GM23338 (cell line): ENCODE measurements around the gene LAS1L. TPM values are rescaled to one million over a fixed set of nuclear protein-coding genes. Genes with fewer than 3 reads are reported as not detected.

ENCODE experiments used
- ATAC-seq: fragments of 200-7000 bp; cut with Tn5 transposase; 3 replicates; pipeline ENCODE4 v1.9.1; 2020
- DNase-seq: peaks from one replicate; pipeline ENCODE4 v3.0.0-alpha.2; 2015; ENCODE audit warnings: low spot score
- H2AFZ ChIP-seq: fragments of 200-600 bp; sonication (generic); 2 replicates; pipeline ENCODE4 v1.8.0; 2016; ENCODE audit warnings: antibody characterized with exemption, mild to moderate bottlenecking, moderate library complexity
- H3F3A ChIP-seq: fragments of 200-600 bp; sonication (generic); replicated peaks from 2 replicates; pipeline ENCODE4 v1.8.0; 2017; ENCODE audit warnings: antibody characterized with exemption, mixed run types, low read depth
- H3K27ac ChIP-seq: fragments of 200-600 bp; sonication (generic); 2 replicates; pipeline ENCODE4 v1.6.1; 2016; ENCODE audit warnings: low read depth
- H3K27me3 ChIP-seq: fragments of 200-600 bp; sonication (generic); 2 replicates; pipeline ENCODE4 v1.8.0; 2016; ENCODE audit warnings: mild to moderate bottlenecking, mixed run types, moderate library complexity; ENCODE audit not compliant: insufficient read depth
- H3K36me3 ChIP-seq: fragments of 200-600 bp; sonication (generic); 2 replicates; pipeline ENCODE4 v1.8.0; 2016; ENCODE audit warnings: mild to moderate bottlenecking; ENCODE audit not compliant: insufficient read depth
- H3K4me1 ChIP-seq: fragments of 200-600 bp; sonication (generic); 2 replicates; pipeline ENCODE4 v1.8.0; 2016; ENCODE audit warnings: mild to moderate bottlenecking, moderate library complexity; ENCODE audit not compliant: insufficient read depth
- H3K4me2 ChIP-seq: fragments of 200-600 bp; sonication (generic); 2 replicates; pipeline ENCODE4 v1.7.1; 2017; ENCODE audit warnings: mixed run types
- H3K4me3 ChIP-seq: fragments of 200-600 bp; sonication (generic); 2 replicates; pipeline ENCODE4 v1.6.1; 2016; ENCODE audit warnings: mixed run types
- H3K79me2 ChIP-seq: fragments of 200-600 bp; sonication (generic); replicated peaks from 2 replicates; pipeline ENCODE4 v1.8.0; 2017; ENCODE audit warnings: mild to moderate bottlenecking; ENCODE audit not compliant: insufficient read depth
- H3K9me2 ChIP-seq: fragments of 200-600 bp; sonication (generic); 2 replicates; pipeline ENCODE4 v1.8.0; 2017; ENCODE audit not compliant: insufficient read depth
- H4K20me1 ChIP-seq: fragments of 200-600 bp; sonication (generic); replicated peaks from 2 replicates; pipeline ENCODE4 v1.8.0; 2017; ENCODE audit warnings: mild to moderate bottlenecking; ENCODE audit not compliant: insufficient read depth
- H3K27ac Mint-ChIP-seq: 2 replicates; pipeline ENCODE4 v1.8.0; 2020; ENCODE audit warnings: inconsistent platforms, mild to moderate bottlenecking, moderate library complexity, mixed read lengths
- H3K27me3 Mint-ChIP-seq: 3 replicates; pipeline ENCODE4 v1.8.0; 2022; ENCODE audit warnings: low read depth, mild to moderate bottlenecking, moderate library complexity, mixed read lengths, inconsistent platforms; ENCODE audit not compliant: insufficient read depth, poor library complexity
- H3K36me3 Mint-ChIP-seq: 3 replicates; pipeline ENCODE4 v1.8.0; 2021; ENCODE audit warnings: low read depth, mild to moderate bottlenecking, inconsistent platforms, moderate library complexity, mixed read lengths
- H3K4me1 Mint-ChIP-seq: 3 replicates; pipeline ENCODE4 v1.8.0; 2020; ENCODE audit warnings: mild to moderate bottlenecking, inconsistent platforms, mixed read lengths
- H3K4me3 Mint-ChIP-seq: 3 replicates; pipeline ENCODE4 v1.8.0; 2021; ENCODE audit warnings: moderate library complexity, mild to moderate bottlenecking, inconsistent platforms, mixed read lengths
- H3K9me3 Mint-ChIP-seq: 3 replicates; pipeline ENCODE4 v1.8.0; 2020; ENCODE audit warnings: moderate library complexity, mild to moderate bottlenecking, inconsistent platforms, mixed read lengths
- CREB1 ChIP-seq: fragments of 250-450 bp; sonication (Bioruptor Pico); IDR thresholded peaks from 2 replicates; pipeline ENCODE4 v1.5.0; 2020; ENCODE audit warnings: low read depth, mild to moderate bottlenecking, moderate library complexity
- EZH2 ChIP-seq: fragments of 200-600 bp; sonication (generic); IDR thresholded peaks from one replicate; pipeline ENCODE4 v1.8.0; 2017; ENCODE audit warnings: antibody characterized with exemption, mild to moderate bottlenecking, low read depth; ENCODE audit not compliant: unreplicated experiment
- EZH2phosphoT487 ChIP-seq: fragments of 200-600 bp; sonication (generic); IDR thresholded peaks from one replicate; pipeline ENCODE4 v1.8.1; 2018; ENCODE audit warnings: antibody characterized with exemption; ENCODE audit not compliant: unreplicated experiment
- JUNB ChIP-seq: IDR thresholded peaks from one replicate; pipeline ENCODE4 v1.6.1; 2016; ENCODE audit warnings: antibody characterized with exemption; ENCODE audit not compliant: unreplicated experiment
- NANOG ChIP-seq: IDR thresholded peaks from 2 replicates; pipeline ENCODE4 v1.6.1; 2016; ENCODE audit warnings: antibody characterized with exemption, borderline replicate concordance
- POLR2AphosphoS5 ChIP-seq: IDR thresholded peaks from 2 replicates; pipeline ENCODE4 v1.6.1; 2016; ENCODE audit warnings: antibody characterized with exemption, low read depth
- STAT1 ChIP-seq: IDR thresholded peaks from one replicate; pipeline ENCODE4 v1.6.1; 2016; ENCODE audit warnings: antibody characterized with exemption; ENCODE audit not compliant: unreplicated experiment
- ZNF114 ChIP-seq: fragments of 250-450 bp; sonication (Bioruptor Pico); IDR thresholded peaks from 2 replicates; pipeline ENCODE4 v1.5.0; 2020; ENCODE audit warnings: mild to moderate bottlenecking, moderate library complexity
- ZNF331 ChIP-seq: fragments of 250-450 bp; sonication (Bioruptor Pico); IDR thresholded peaks from 2 replicates; pipeline ENCODE4 v1.5.0; 2020; ENCODE audit warnings: low read depth, mild to moderate bottlenecking, moderate library complexity
- polyA plus RNA-seq: library from polyadenylated mRNA; unstranded; fragments of >200 nt; fragmentation: Nextera tagmentation; extraction: Ambion mirVana; gene quantifications from 2 replicates; pipeline ENCODE4 v1.2.1, GENCODE V29; 2016
- total RNA-seq: library from RNA; depleted of rRNA; stranded (reverse); fragments of >200 nt; shearing (Covaris generic); gene quantifications from 2 replicates; pipeline ENCODE4 v1.2.3, GENCODE V29; 2014
- TF ChIP-seq, protein P1 (sequence below): fragments of 250-450 bp; sonication (Bioruptor Pico); IDR thresholded peaks from 2 replicates; pipeline ENCODE4 v1.5.0; 2020; ENCODE audit warnings: mild to moderate bottlenecking, moderate library complexity
- TF ChIP-seq, protein P2 (sequence below), 2 experiments: fragments of 200-600 bp in 1 of 2; sonication (generic) in 1 of 2; conservative IDR thresholded peaks; 2 replicates each; pipeline versions ENCODE4 v1.5.1 to v1.6.1; 2016 to 2017; ENCODE audit warnings: antibody characterized with exemption in 2 of 2, low read depth in 2 of 2, mild to moderate bottlenecking in 2 of 2, moderate library complexity in 1 of 2
- TF ChIP-seq, protein P3 (sequence below): IDR thresholded peaks from 2 replicates; pipeline ENCODE4 v1.6.1; 2016; ENCODE audit warnings: antibody characterized with exemption
- TF ChIP-seq, protein P4 (sequence below): IDR thresholded peaks from one replicate; pipeline ENCODE4 v1.6.1; 2018; ENCODE audit warnings: antibody characterized with exemption; ENCODE audit not compliant: unreplicated experiment

The LAS1L gene
- total and polyA plus RNA-seq, 2 experiments from 2014 or later, result 46.5 to 64.4 TPM

DNA sequence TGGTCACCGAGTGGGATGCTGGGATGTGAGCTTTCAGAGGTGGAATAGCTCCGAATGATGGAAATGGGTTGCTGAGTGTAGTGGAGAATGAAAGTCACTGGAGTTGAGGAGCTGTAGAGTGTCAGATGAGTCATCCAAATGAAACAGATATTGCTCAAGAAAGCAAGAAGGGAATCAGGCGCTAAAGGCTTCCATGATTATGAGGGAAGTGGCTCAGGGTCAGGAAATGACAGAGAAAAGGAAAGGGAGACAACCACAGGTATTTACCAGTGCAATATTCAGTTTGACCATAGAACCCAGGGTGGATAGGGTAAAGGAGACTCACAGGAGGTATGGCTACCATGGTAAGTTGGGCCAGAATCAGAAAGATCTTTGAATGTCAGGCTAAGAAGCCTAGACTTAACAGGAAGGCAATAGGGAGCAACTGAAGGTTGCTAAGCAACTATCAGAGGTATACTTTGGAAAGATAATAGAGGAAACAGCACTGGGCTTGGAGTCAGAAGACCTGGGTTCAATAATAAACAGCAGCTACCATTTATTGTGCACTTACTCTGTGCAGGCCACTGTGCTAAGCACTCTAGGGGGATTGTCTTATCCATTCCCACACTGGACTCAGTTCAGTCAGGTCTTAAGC is 11.7 kb downstream of the LAS1L start:
- Histone ChIP-seq H3K4me1 (no peaks in the 10 kb centered on the region), H3K27me3 (no peaks in the 10 kb centered on the region), H3K9me2 (no peaks in the 10 kb centered on the region), H3K79me2 (no peaks in the 10 kb centered on the region), H3K36me3 (peaks cover 6% of the 10 kb centered on the region; the same call in 1 of the 2 replicates), H2AFZ (no peak overlapping the region), H4K20me1 (no peaks in the 10 kb centered on the region), H3K4me2 (no peak overlapping the region), H3F3A (no peaks in the 10 kb centered on the region), H3K4me3 (no peak overlapping the region), H3K27ac (no peak overlapping the region)
- DNase-seq (no peak), ATAC-seq (no peak)
- H3K9me3 Mint-ChIP-seq, result no peaks in the 10 kb centered on the region
- peaks cover 64% of the 10 kb centered on the region for H3K36me3 Mint-ChIP-seq
- H3K4me3 Mint-ChIP-seq, result no peak overlapping the region
- H3K27me3 Mint-ChIP-seq, result no peaks in the 10 kb centered on the region
- no peak overlapping the region for H3K27ac Mint-ChIP-seq
- no peaks in the 10 kb centered on the region for H3K4me1 Mint-ChIP-seq
- TF ChIP-seq NANOG, result no peak
- TF ChIP-seq, protein P1, sequence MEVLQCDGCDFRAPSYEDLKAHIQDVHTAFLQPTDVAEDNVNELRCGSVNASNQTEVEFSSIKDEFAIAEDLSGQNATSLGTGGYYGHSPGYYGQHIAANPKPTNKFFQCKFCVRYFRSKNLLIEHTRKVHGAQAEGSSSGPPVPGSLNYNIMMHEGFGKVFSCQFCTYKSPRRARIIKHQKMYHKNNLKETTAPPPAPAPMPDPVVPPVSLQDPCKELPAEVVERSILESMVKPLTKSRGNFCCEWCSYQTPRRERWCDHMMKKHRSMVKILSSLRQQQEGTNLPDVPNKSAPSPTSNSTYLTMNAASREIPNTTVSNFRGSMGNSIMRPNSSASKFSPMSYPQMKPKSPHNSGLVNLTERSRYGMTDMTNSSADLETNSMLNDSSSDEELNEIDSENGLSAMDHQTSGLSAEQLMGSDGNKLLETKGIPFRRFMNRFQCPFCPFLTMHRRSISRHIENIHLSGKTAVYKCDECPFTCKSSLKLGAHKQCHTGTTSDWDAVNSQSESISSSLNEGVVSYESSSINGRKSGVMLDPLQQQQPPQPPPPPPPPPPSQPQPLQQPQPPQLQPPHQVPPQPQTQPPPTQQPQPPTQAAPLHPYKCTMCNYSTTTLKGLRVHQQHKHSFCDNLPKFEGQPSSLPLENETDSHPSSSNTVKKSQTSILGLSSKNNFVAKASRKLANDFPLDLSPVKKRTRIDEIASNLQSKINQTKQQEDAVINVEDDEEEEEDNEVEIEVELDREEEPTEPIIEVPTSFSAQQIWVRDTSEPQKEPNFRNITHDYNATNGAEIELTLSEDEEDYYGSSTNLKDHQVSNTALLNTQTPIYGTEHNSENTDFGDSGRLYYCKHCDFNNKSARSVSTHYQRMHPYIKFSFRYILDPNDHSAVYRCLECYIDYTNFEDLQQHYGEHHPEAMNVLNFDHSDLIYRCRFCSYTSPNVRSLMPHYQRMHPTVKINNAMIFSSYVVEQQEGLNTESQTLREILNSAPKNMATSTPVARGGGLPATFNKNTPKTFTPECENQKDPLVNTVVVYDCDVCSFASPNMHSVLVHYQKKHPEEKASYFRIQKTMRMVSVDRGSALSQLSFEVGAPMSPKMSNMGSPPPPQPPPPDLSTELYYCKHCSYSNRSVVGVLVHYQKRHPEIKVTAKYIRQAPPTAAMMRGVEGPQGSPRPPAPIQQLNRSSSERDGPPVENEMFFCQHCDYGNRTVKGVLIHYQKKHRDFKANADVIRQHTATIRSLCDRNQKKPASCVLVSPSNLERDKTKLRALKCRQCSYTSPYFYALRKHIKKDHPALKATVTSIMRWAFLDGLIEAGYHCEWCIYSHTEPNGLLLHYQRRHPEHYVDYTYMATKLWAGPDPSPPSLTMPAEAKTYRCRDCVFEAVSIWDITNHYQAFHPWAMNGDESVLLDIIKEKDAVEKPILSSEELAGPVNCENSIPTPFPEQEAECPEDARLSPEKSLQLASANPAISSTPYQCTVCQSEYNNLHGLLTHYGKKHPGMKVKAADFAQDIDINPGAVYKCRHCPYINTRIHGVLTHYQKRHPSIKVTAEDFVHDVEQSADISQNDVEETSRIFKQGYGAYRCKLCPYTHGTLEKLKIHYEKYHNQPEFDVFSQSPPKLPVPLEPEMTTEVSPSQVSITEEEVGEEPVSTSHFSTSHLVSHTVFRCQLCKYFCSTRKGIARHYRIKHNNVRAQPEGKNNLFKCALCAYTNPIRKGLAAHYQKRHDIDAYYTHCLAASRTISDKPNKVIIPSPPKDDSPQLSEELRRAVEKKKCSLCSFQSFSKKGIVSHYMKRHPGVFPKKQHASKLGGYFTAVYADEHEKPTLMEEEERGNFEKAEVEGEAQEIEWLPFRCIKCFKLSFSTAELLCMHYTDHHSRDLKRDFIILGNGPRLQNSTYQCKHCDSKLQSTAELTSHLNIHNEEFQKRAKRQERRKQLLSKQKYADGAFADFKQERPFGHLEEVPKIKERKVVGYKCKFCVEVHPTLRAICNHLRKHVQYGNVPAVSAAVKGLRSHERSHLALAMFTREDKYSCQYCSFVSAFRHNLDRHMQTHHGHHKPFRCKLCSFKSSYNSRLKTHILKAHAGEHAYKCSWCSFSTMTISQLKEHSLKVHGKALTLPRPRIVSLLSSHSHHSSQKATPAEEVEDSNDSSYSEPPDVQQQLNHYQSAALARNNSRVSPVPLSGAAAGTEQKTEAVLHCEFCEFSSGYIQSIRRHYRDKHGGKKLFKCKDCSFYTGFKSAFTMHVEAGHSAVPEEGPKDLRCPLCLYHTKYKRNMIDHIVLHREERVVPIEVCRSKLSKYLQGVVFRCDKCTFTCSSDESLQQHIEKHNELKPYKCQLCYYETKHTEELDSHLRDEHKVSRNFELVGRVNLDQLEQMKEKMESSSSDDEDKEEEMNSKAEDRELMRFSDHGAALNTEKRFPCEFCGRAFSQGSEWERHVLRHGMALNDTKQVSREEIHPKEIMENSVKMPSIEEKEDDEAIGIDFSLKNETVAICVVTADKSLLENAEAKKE (CRISPR knock-in tag), result no peak
- no peak for TF ChIP-seq CREB1 (CRISPR knock-in tag)
- TF ChIP-seq, protein P2, sequence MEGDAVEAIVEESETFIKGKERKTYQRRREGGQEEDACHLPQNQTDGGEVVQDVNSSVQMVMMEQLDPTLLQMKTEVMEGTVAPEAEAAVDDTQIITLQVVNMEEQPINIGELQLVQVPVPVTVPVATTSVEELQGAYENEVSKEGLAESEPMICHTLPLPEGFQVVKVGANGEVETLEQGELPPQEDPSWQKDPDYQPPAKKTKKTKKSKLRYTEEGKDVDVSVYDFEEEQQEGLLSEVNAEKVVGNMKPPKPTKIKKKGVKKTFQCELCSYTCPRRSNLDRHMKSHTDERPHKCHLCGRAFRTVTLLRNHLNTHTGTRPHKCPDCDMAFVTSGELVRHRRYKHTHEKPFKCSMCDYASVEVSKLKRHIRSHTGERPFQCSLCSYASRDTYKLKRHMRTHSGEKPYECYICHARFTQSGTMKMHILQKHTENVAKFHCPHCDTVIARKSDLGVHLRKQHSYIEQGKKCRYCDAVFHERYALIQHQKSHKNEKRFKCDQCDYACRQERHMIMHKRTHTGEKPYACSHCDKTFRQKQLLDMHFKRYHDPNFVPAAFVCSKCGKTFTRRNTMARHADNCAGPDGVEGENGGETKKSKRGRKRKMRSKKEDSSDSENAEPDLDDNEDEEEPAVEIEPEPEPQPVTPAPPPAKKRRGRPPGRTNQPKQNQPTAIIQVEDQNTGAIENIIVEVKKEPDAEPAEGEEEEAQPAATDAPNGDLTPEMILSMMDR (conservative IDR thresholded peaks at IDR 0.05; ENCODE audit: low read depth in 2 of 2), result no peak
- no peak for TF ChIP-seq ZNF114
- no peak for TF ChIP-seq STAT1
- TF ChIP-seq, protein P3, sequence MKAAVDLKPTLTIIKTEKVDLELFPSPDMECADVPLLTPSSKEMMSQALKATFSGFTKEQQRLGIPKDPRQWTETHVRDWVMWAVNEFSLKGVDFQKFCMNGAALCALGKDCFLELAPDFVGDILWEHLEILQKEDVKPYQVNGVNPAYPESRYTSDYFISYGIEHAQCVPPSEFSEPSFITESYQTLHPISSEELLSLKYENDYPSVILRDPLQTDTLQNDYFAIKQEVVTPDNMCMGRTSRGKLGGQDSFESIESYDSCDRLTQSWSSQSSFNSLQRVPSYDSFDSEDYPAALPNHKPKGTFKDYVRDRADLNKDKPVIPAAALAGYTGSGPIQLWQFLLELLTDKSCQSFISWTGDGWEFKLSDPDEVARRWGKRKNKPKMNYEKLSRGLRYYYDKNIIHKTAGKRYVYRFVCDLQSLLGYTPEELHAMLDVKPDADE, result no peak
- no peak for TF ChIP-seq JUNB
- no peak for TF ChIP-seq ZNF331
- no peak for TF ChIP-seq POLR2AphosphoS5
- TF ChIP-seq EZH2, result no peak
- TF ChIP-seq EZH2phosphoT487, result no peak
- TF ChIP-seq, protein P4, sequence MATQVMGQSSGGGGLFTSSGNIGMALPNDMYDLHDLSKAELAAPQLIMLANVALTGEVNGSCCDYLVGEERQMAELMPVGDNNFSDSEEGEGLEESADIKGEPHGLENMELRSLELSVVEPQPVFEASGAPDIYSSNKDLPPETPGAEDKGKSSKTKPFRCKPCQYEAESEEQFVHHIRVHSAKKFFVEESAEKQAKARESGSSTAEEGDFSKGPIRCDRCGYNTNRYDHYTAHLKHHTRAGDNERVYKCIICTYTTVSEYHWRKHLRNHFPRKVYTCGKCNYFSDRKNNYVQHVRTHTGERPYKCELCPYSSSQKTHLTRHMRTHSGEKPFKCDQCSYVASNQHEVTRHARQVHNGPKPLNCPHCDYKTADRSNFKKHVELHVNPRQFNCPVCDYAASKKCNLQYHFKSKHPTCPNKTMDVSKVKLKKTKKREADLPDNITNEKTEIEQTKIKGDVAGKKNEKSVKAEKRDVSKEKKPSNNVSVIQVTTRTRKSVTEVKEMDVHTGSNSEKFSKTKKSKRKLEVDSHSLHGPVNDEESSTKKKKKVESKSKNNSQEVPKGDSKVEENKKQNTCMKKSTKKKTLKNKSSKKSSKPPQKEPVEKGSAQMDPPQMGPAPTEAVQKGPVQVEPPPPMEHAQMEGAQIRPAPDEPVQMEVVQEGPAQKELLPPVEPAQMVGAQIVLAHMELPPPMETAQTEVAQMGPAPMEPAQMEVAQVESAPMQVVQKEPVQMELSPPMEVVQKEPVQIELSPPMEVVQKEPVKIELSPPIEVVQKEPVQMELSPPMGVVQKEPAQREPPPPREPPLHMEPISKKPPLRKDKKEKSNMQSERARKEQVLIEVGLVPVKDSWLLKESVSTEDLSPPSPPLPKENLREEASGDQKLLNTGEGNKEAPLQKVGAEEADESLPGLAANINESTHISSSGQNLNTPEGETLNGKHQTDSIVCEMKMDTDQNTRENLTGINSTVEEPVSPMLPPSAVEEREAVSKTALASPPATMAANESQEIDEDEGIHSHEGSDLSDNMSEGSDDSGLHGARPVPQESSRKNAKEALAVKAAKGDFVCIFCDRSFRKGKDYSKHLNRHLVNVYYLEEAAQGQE, result no peak
